ENCODE results near the gene SPTLC1. TPM values are rescaled to one million over a fixed set of nuclear protein-coding genes. Genes with fewer than 3 reads are reported as not detected.

SPTLC1 gene
- 10 to 100 TPM; 34.9 to 36.1 TPM for total RNA-seq

GRCh38 chr9:92115071-92115858 lies at the start of gene SPTLC1:
Gene SPTLC1 (minus strand): TSS chr9:92115413. CDS start chr9:92115370, 43 bp downstream.
- H3K9me3 ChIP-seq, result no peaks in the 10 kb centered on the region
- peak within 1 kb of the TSS; percentile 75 to 92 (median 86) for H3K27ac ChIP-seq
- intact Hi-C loops (cut with DNase I), result no loop called here
- TF ChIP-seq POLR2A (IDR thresholded peaks at IDR 0.05) (peak; percentile 81 to 93 (median 93)), CTCF (IDR thresholded peaks at IDR 0.05) (peak in 1 of 7 experiments; percentile 11)
- H3K4me1 ChIP-seq, result peaks cover 16% of the 10 kb centered on the region
- H3K4me3 ChIP-seq, result peak within 1 kb of the TSS; percentile 84 to 91
- no peaks in the 10 kb centered on the region for H3K27me3 ChIP-seq
- H3K36me3 ChIP-seq (replicated peaks in 1 of 2; ENCODE audit: insufficient read depth in 1 of 2, low read depth in 2 of 2), result peaks cover 0 to 3% of the 10 kb centered on the region in 2 donors
- DNase-seq, result peak; percentile 96 to 97 (median 96)
- peak; percentile 100 for ATAC-seq
- 1 to 3% methylated on average over 25 to 60 of the region's 60 CpGs for whole genome bisulfite sequencing, 2 donors

- no peak overlapping the region for H3K4me3 ChIP-seq
- intact Hi-C loops (cut with DNase I), result no loop called here
- H3K27me3 ChIP-seq, result no peaks in the 10 kb centered on the region
- no peaks in the 10 kb centered on the region for H3K4me1 ChIP-seq
- H3K36me3 ChIP-seq (replicated peaks in 1 of 2; ENCODE audit: insufficient read depth in 1 of 2, low read depth in 2 of 2), result no peaks in the 10 kb centered on the region
- ATAC-seq (no peak), DNase-seq (no peak)
- 72 to 86% methylated on average over 1 of the region's 1 CpG for WGBS, 2 donors
- H3K27ac ChIP-seq, result no peak overlapping the region
- H3K9me3 ChIP-seq, result no peaks in the 10 kb centered on the region
- TF ChIP-seq CTCF (IDR thresholded peaks at IDR 0.05) (no peak), POLR2A (IDR thresholded peaks at IDR 0.05) (no peak)
Measured at GRCh38 chr9:92164975-92165374, 49.8 kb upstream of the SPTLC1 start.

- 63 to 81% methylated on average over 2 of the region's 2 CpGs for WGBS, 2 donors
- TF ChIP-seq POLR2A (IDR thresholded peaks at IDR 0.05), result no peak
- no peak for TF ChIP-seq CTCF (IDR thresholded peaks at IDR 0.05)
- H3K36me3 ChIP-seq (replicated peaks in 1 of 2; ENCODE audit: insufficient read depth in 1 of 2, low read depth in 2 of 2), result no peaks in the 10 kb centered on the region
- ATAC-seq (no peak), DNase-seq (no peak)
- H3K27me3 ChIP-seq, result no peaks in the 10 kb centered on the region
- H3K9me3 ChIP-seq, result no peaks in the 10 kb centered on the region
- no peak overlapping the region for H3K27ac ChIP-seq
- intact Hi-C loops (cut with DNase I), result no loop called here
- H3K4me1 ChIP-seq, result no peaks in the 10 kb centered on the region
- H3K4me3 ChIP-seq, result no peak overlapping the region
Measured at GRCh38 chr9:92164490-92164889, 49.3 kb upstream of the SPTLC1 start.

GRCh38 chr9:92163276-92163675 lies 48.1 kb upstream of the SPTLC1 start:
- Histone ChIP-seq H3K4me3 (no peak overlapping the region), H3K36me3 (replicated peaks in 1 of 2; ENCODE audit: insufficient read depth in 1 of 2, low read depth in 2 of 2) (no peaks in the 10 kb centered on the region), H3K4me1 (no peaks in the 10 kb centered on the region), H3K27ac (no peak overlapping the region), H3K9me3 (no peaks in the 10 kb centered on the region), H3K27me3 (no peaks in the 10 kb centered on the region)
- ATAC-seq, result no peak
- TF ChIP-seq POLR2A (IDR thresholded peaks at IDR 0.05) (no peak), CTCF (IDR thresholded peaks at IDR 0.05) (no peak)
- WGBS, 2 donors, result 63 to 71% methylated on average over 4 of the region's 4 CpGs
- no peak for DNase-seq
- intact Hi-C loops (cut with DNase I), result no loop called here

GRCh38 chr9:92160786-92161185 lies 45.6 kb upstream of the SPTLC1 start:
- Histone ChIP-seq H3K9me3 (no peaks in the 10 kb centered on the region), H3K4me3 (no peak overlapping the region), H3K4me1 (no peaks in the 10 kb centered on the region), H3K27me3 (no peaks in the 10 kb centered on the region), H3K36me3 (replicated peaks in 1 of 2; ENCODE audit: insufficient read depth in 1 of 2, low read depth in 2 of 2) (no peaks in the 10 kb centered on the region), H3K27ac (no peak overlapping the region)
- ATAC-seq (no peak), DNase-seq (no peak)
- intact Hi-C loops (cut with DNase I), result no loop called here
- 79 to 90% methylated on average over 6 to 10 of the region's 10 CpGs for WGBS, 2 donors
- no peak for TF ChIP-seq CTCF (IDR thresholded peaks at IDR 0.05)
- TF ChIP-seq POLR2A (IDR thresholded peaks at IDR 0.05), result no peak

Data from body of pancreas (tissue), 4 donors.